Activated CD8-positive, alpha-beta memory T cell treated with anti-CD3 and anti-CD28 coated beads for 1 hour (primary cell): ENCODE measurements around the gene OGFOD2.
"Not testable (repeated sequence)": the region's sequence is repeated elsewhere in the genome, so short reads cannot be mapped to it uniquely, and the experiment has no call there.

Experiments
- DNase-seq, 2 donors: peaks; one replicate each; pipeline ENCODE4 v3.0.0-alpha.2; 2020; ENCODE audit warnings: low read depth in 1 of 2; ENCODE audit errors: extremely low read depth in 1 of 2

Gene OGFOD2

GRCh38 chr12:123001464-123001863 is 26.4 kb downstream of the OGFOD2 start:
- DNase-seq: no peak

- DNase-seq: no peak
Measured at GRCh38 chr12:123003257-123003656, 28.2 kb downstream of the OGFOD2 start.

- DNase-seq: no peak
Measured at GRCh38 chr12:123004287-123004686, 29.2 kb downstream of the OGFOD2 start.

GRCh38 chr12:123005081-123005626 is 30.1 kb downstream of the OGFOD2 start:
- no peak for DNase-seq

- no peak for DNase-seq
Measured at GRCh38 chr12:123006977-123007376, 31.9 kb downstream of the OGFOD2 start.

GRCh38 chr12:123010110-123010509 is 35.1 kb downstream of the OGFOD2 start:
- DNase-seq: no peak

GRCh38 chr12:123010681-123011080 is 35.6 kb downstream of the OGFOD2 start:
- no peak for DNase-seq

- no peak for DNase-seq
Measured at GRCh38 chr12:123011701-123012100, 36.7 kb downstream of the OGFOD2 start.

GRCh38 chr12:123013185-123014095 is 38.4 kb downstream of the OGFOD2 start:
- no peak for DNase-seq

- DNase-seq: not testable (repeated sequence)
Measured at GRCh38 chr12:123014473-123014872, 39.4 kb downstream of the OGFOD2 start.

- no peak for DNase-seq
Measured at GRCh38 chr12:123017753-123018152, 42.7 kb downstream of the OGFOD2 start.

- DNase-seq: no peak
Measured at GRCh38 chr12:123019841-123020138, 44.7 kb downstream of the OGFOD2 start.

- DNase-seq: no peak
Measured at GRCh38 chr12:123021688-123022604, 46.9 kb downstream of the OGFOD2 start.

GRCh38 chr12:123022846-123023245 is 47.8 kb downstream of the OGFOD2 start:
- DNase-seq: no peak

- no peak for DNase-seq
Measured at GRCh38 chr12:123024819-123025391, 49.9 kb downstream of the OGFOD2 start.

GRCh38 chr12:123026094-123026853 is 51.2 kb downstream of the OGFOD2 start:
- DNase-seq: no peak

- no peak for DNase-seq
Measured at GRCh38 chr12:123027726-123028445, 52.8 kb downstream of the OGFOD2 start.

- no peak for DNase-seq
Measured at GRCh38 chr12:123028475-123028874, 53.4 kb downstream of the OGFOD2 start.

GRCh38 chr12:123029550-123029949 is 54.5 kb downstream of the OGFOD2 start:
- DNase-seq: no peak
